Measurements from ENCODE around the gene CACNA2D4. TPM values are rescaled to one million over a fixed set of nuclear protein-coding genes. Genes with fewer than 3 reads are reported as not detected.

CACNA2D4 gene
- polyA plus RNA-seq, 1 experiment, result 0.22 TPM

GRCh38 chr12:1815814-1816729 is 102.4 kb downstream of the CACNA2D4 start:
- peaks cover 51% of the 10 kb centered on the region for H3K27me3 ChIP-seq (ENCODE audit: control insufficient read depth, insufficient read depth, low read length)
- peaks cover 3% of the 10 kb centered on the region; the same call in 1 of the 2 replicates for H3K9me3 ChIP-seq (ENCODE audit: control insufficient read depth, insufficient read depth, low read length)
- no peak for DNase-seq (ENCODE audit: low read depth, low spot score)
- ChIA-PET CTCF (no interaction called here), POLR2A (no interaction called here)
- TF ChIP-seq CTCF (IDR thresholded peaks at IDR 0.05; ENCODE audit: low read depth, low read length), result no peak
- H3K27ac ChIP-seq (ENCODE audit: low read depth, low read length), result no peak overlapping the region
- no peak overlapping the region for H3K4me3 ChIP-seq (ENCODE audit: low read depth, low read length)

DNA sequence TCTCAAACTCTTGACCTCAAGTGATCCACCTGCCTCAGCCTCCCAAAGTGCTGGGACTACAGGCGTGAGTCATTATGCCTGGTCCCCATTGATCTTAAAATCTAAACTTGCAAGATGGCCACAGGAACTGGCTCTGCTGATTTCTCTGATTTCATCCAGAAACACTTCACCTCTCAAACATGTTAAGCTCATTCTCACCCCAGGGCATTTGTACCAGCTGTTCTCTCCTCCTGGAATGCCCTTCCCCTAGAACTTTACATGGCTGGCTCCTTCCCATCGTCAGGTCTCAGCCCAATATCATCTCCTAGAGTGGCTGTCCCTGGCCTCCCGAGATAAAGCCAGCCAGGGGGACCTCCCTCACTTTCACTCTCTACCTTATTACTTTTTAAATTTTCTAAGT is 103.3 kb downstream of the CACNA2D4 start:
- peaks cover 42% of the 10 kb centered on the region for H3K27me3 ChIP-seq (ENCODE audit: control insufficient read depth, insufficient read depth, low read length)
- peaks cover 3% of the 10 kb centered on the region; the same call in 1 of the 2 replicates for H3K9me3 ChIP-seq (ENCODE audit: control insufficient read depth, insufficient read depth, low read length)
- POLR2A ChIA-PET, result no interaction called here
- no peak for DNase-seq (ENCODE audit: low read depth, low spot score)
- no peak overlapping the region for H3K4me3 ChIP-seq (ENCODE audit: low read depth, low read length)
- H3K27ac ChIP-seq (ENCODE audit: low read depth, low read length), result no peak overlapping the region
- CTCF ChIA-PET, result no interaction called here
- no peak for TF ChIP-seq CTCF (IDR thresholded peaks at IDR 0.05; ENCODE audit: low read depth, low read length)

DNA sequence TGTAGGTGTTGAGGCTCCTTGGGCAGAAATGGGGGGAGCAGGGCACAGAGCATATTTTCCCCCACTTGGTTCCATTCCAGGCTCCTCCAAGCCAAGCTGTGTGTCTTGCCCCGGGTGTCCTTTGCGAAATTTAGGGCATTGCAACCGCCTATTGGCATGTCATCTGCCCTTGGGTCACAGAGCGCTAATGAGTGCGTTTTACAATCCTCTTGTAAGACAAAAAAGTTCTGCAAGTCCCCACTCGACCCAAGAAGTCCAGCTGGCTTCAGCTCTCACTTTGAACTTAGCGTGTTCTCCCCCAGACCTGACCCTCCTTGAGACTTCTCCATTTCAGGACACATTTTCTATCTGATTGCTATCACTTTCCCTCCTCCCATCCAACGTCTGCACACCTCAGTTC is 104.2 kb downstream of the CACNA2D4 start:
- no peak for TF ChIP-seq CTCF (IDR thresholded peaks at IDR 0.05; ENCODE audit: low read depth, low read length)
- Histone ChIP-seq H3K27ac (ENCODE audit: low read depth, low read length) (no peak overlapping the region), H3K4me3 (ENCODE audit: low read depth, low read length) (no peak overlapping the region), H3K27me3 (ENCODE audit: control insufficient read depth, insufficient read depth, low read length) (peaks cover 33% of the 10 kb centered on the region), H3K9me3 (ENCODE audit: control insufficient read depth, insufficient read depth, low read length) (peaks cover 3% of the 10 kb centered on the region; the same call in 1 of the 2 replicates)
- POLR2A ChIA-PET, result no interaction called here
- CTCF ChIA-PET, result interaction anchor here (3.6 kb wide), 1 partner anchor 126 kb away, joined by 18 read pairs; no protein-coding TSS in a partner anchor
- no peak for DNase-seq (ENCODE audit: low read depth, low spot score)

- DNase-seq (ENCODE audit: low read depth, low spot score), result no peak
- peaks cover 29% of the 10 kb centered on the region for H3K27me3 ChIP-seq (ENCODE audit: control insufficient read depth, insufficient read depth, low read length)
These were observed 105.7 kb downstream of the CACNA2D4 start for GRCh38 chr12:1812650-1813302.

More at GRCh38 chr12:1812650-1813302, 105.7 kb downstream of the CACNA2D4 start:
- Histone ChIP-seq H3K9me3 (ENCODE audit: control insufficient read depth, insufficient read depth, low read length) (peaks cover 3% of the 10 kb centered on the region; the same call in 1 of the 2 replicates), H3K4me3 (ENCODE audit: low read depth, low read length) (no peak overlapping the region), H3K27ac (ENCODE audit: low read depth, low read length) (no peak overlapping the region)
- TF ChIP-seq CTCF (IDR thresholded peaks at IDR 0.05; ENCODE audit: low read depth, low read length), result no peak
- CTCF ChIA-PET, result interaction anchor here (3.6 kb wide), 1 partner anchor 127 kb away, joined by 18 read pairs; no protein-coding TSS in a partner anchor
- POLR2A ChIA-PET, result no interaction called here

Measured in AG04450 (cell line).